HepG2 (cell line): ENCODE results near the gene MAFB. TPM values are rescaled to one million over a fixed set of nuclear protein-coding genes. Genes with fewer than 3 reads are reported as not detected.

ENCODE experiments used
- ATAC-seq: fragments of 200-7000 bp; cut with Tn5 transposase; 3 replicates; pipeline ENCODE4 v1.9.1; 2020; ENCODE audit warnings: mild to moderate bottlenecking, moderate library complexity
- BruUV-seq: library from RNA; stranded (reverse); fragments of 400-500 nt; replicated peaks from 2 replicates; lab custom pipeline; 2021; lab: Mats Ljungman, UMichigan
- CTCF ChIA-PET: fragments of 300-600 bp; formaldehyde crosslinking; extraction: SDS; loops from one replicate; lab custom pipeline; 2021; ENCODE audit warnings: low total read pairs, inconsistent platforms, low intra/inter-chr PET ratio; lab: Yijun Ruan, JAX
- POLR2A ChIA-PET: fragments of 350-600 bp; sonication (Branson Sonifier 250); formaldehyde crosslinking; loops from one replicate; lab custom pipeline; 2020; ENCODE audit warnings: antibody characterized with exemption, inconsistent platforms; lab: Yijun Ruan, JAX
- DNase-seq: peaks from one replicate; pipeline ENCODE4 v3.0.0-alpha.2; 2015; ENCODE audit warnings: low spot score
- FAIRE-seq: peaks from 3 replicates; lab custom pipeline; 2011; peaks lifted over from hg19 to GRCh38; lab: Jason Lieb, UNC
- H2AFZ ChIP-seq: one replicate; pipeline ENCODE4 v1.6.1; 2011; ENCODE audit warnings: low read length, inconsistent platforms
- H3K27ac ChIP-seq: fragments of 300-600 bp; 3 replicates; pipeline ENCODE4 v1.8.0; 2011; ENCODE audit warnings: mixed run types, mild to moderate bottlenecking, mixed read lengths, low read length, inconsistent platforms; ENCODE audit not compliant: insufficient read depth; ENCODE audit errors: extremely low read length
- H3K27me3 ChIP-seq, 2 experiments: fragments of 200-600 bp in 1 of 2; 2 replicates in 1 of 2; 3 replicates in 1 of 2; pipeline versions ENCODE4 v1.6.0 to v1.8.0; 2011; ENCODE audit warnings: low read length in 2 of 2, mild to moderate bottlenecking in 2 of 2, moderate library complexity in 2 of 2, inconsistent platforms in 1 of 2; ENCODE audit not compliant: insufficient read depth in 2 of 2, control insufficient read depth in 1 of 2
- H3K36me3 ChIP-seq, 2 experiments: fragments of 200-600 bp in 1 of 2; replicated peaks in 1 of 2; 2 replicates in 1 of 2; 3 replicates in 1 of 2; pipeline versions ENCODE4 v1.5.1 to v1.8.0; 2011; ENCODE audit warnings: low read length in 2 of 2, inconsistent platforms in 1 of 2; ENCODE audit not compliant: insufficient read depth in 2 of 2, control insufficient read depth in 1 of 2
- H3K4me1 ChIP-seq: 2 replicates; pipeline ENCODE4 v1.5.1; 2012; ENCODE audit warnings: low read length, inconsistent platforms; ENCODE audit not compliant: insufficient read depth
- H3K4me2 ChIP-seq: 2 replicates; pipeline ENCODE4 v1.6.0; 2011; ENCODE audit warnings: low read depth, low read length, inconsistent platforms
- H3K4me3 ChIP-seq, 3 experiments: fragments of 200-600 bp in 1 of 3; sonication (generic), shearing (Covaris generic) in 1 of 3; replicated peaks in 1 of 3; 2 replicates each; pipeline ENCODE4 v1.5.1; 2011 to 2016; ENCODE audit warnings: low read length in 3 of 3, inconsistent platforms in 2 of 3, low read depth in 2 of 3, mild to moderate bottlenecking in 2 of 3, control low read depth in 1 of 3, mixed read lengths in 1 of 3; ENCODE audit not compliant: insufficient read depth in 1 of 3
- H3K79me2 ChIP-seq: one replicate; pipeline ENCODE4 v1.6.1; 2011; ENCODE audit warnings: low read length, inconsistent platforms; ENCODE audit not compliant: insufficient read depth
- H3K9ac ChIP-seq: 2 replicates; pipeline ENCODE4 v1.6.0; 2011; ENCODE audit warnings: mild to moderate bottlenecking, low read depth, low read length, inconsistent platforms; ENCODE audit not compliant: insufficient read depth
- H3K9me3 ChIP-seq: 2 replicates; pipeline ENCODE4 v1.5.1; 2012; ENCODE audit warnings: mild to moderate bottlenecking, low read length
- H4K20me1 ChIP-seq: 2 replicates; pipeline ENCODE4 v1.6.0; 2011; ENCODE audit warnings: inconsistent platforms, mild to moderate bottlenecking, low read length, moderate library complexity; ENCODE audit not compliant: insufficient read depth
- EP300 ChIP-seq, 3 experiments: sonication (generic) in 1 of 3; formaldehyde crosslinking in 1 of 3; IDR thresholded peaks; 2 replicates each; pipeline versions ENCODE4 v1.5.1 to v1.6.1; 2011 to 2020; ENCODE audit warnings: low read depth in 2 of 3, low read length in 2 of 3, borderline replicate concordance in 1 of 3, improper control_type of control experiment in 1 of 3, mild to moderate bottlenecking in 1 of 3, missing genetic modification reagents in 1 of 3, moderate library complexity in 1 of 3
- KDM4B ChIP-seq: sonication (generic); formaldehyde crosslinking; IDR thresholded peaks from 2 replicates; pipeline ENCODE4 v1.4.0; 2020; ENCODE audit warnings: missing genetic modification reagents
- MAFK ChIP-seq, 2 experiments: IDR thresholded peaks in 1 of 2; conservative IDR thresholded peaks in 1 of 2; 2 replicates each; pipeline ENCODE4 v1.6.1; 2011; ENCODE audit warnings: improper control_type of control experiment in 2 of 2, low read length in 2 of 2
- RXRB ChIP-seq: IDR thresholded peaks from 2 replicates; pipeline ENCODE4 v1.6.1; 2016; ENCODE audit warnings: borderline replicate concordance, missing genetic modification reagents, missing compliant biosample characterization
- U2AF1 ChIP-seq: fragments of 200-400 bp; formaldehyde crosslinking; optimal IDR thresholded peaks from 2 replicates; pipeline ENCODE3; 2017; ENCODE audit warnings: mild to moderate bottlenecking, low read depth, low read length
- ZNF350 ChIP-seq: sonication (generic); formaldehyde crosslinking; IDR thresholded peaks from 2 replicates; pipeline ENCODE4 v1.4.0; 2020; ENCODE audit warnings: mild to moderate bottlenecking, low read depth, missing genetic modification reagents, borderline replicate concordance
- ZNF713 ChIP-seq: sonication (generic); formaldehyde crosslinking; IDR thresholded peaks from 2 replicates; pipeline ENCODE4 v1.4.0; 2020; ENCODE audit warnings: mild to moderate bottlenecking, missing genetic modification reagents
- WGBS: methylation state at CpG from one replicate; pipeline ENCODE4 v1.1.6; 2017; ENCODE audit warnings: low lambda C conversion rate; 5-methylcytosine and 5-hydroxymethylcytosine counted together
- in situ Hi-C: cut with HindIII; loops from 2 replicates; pipeline ENCODE4 v1.10.0; 2017; ENCODE audit warnings: low pct_unique_long_range_greater_than_20kb; ENCODE audit not compliant: extremely low pct_ligation_motif_present
- intact Hi-C: fragments of 100-400 bp; cut with micrococcal nuclease; formaldehyde crosslinking; loops from one replicate; pipeline ENCODE4 v1.10.0; 2022; ENCODE audit not compliant: unreplicated experiment
- polyA plus RNA-seq, 8 experiments: library from polyadenylated mRNA; depleted of rRNA in 3 of 8; stranded (reverse) in 7 of 8; unstranded in 1 of 8; fragments of >200 nt; fragmentation: Illumina TruSeq in 4 of 8; extraction: Trizol in 4 of 8; gene quantifications; 2 replicates each; pipeline versions ENCODE4 v1.2.1 to v1.2.3, GENCODE V29; 2011 to 2016; ENCODE audit warnings: low read depth in 4 of 8, missing spikeins in 1 of 8, mixed read lengths in 1 of 8; ENCODE audit not compliant: insufficient read depth in 1 of 8
- total RNA-seq, 5 experiments: library from RNA; depleted of rRNA; stranded (reverse); fragments of >200 nt; fragmentation: Illumina TruSeq; extraction: Trizol; gene quantifications; 2 replicates each; pipeline ENCODE4 v1.2.3, GENCODE V29; 2016; ENCODE audit warnings: low read depth in 1 of 5
- TF ChIP-seq, protein P1 (sequence below): sonication (generic); formaldehyde crosslinking; IDR thresholded peaks from 2 replicates; pipeline ENCODE4 v1.4.0; 2020; ENCODE audit warnings: low read depth, mild to moderate bottlenecking, missing genetic modification reagents

MAFB gene
- total and polyA plus RNA-seq, 2 of the 13 experiments (the other 11 are each of a cell fraction or from before 2014, with no cell fraction given) = 0.08 to 0.11 TPM

DNA sequence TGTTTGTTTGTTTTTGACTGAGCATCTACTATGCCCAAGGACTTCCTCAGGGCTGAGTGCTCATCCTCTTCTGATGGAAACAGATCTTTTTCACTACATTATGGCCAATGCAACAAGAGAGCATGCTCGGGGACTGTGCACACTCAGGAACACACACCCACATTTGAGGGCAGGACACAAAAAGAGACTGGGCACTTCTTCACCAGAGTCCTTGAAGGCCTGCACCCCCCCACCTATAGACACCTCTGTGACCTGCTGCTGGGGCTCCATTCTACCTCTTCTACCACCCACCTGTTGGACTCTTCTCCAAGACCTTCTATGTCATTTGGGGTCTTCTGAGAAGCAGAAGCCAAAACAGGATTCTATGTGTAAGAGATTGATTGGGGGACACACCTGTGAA lies 9.2 kb upstream of the MAFB start (continued):
- TF ChIP-seq ZNF713 (CRISPR knock-in tag) (no peak), U2AF1 (no peak), EP300 (IDR thresholded peaks at IDR 0.05; ENCODE audit: low read depth in 2 of 2, low read length in 2 of 2) (no peak), EP300 (CRISPR knock-in tag; IDR thresholded peaks at IDR 0.05; ENCODE audit: borderline replicate concordance) (no peak)
- TF ChIP-seq, protein P1, sequence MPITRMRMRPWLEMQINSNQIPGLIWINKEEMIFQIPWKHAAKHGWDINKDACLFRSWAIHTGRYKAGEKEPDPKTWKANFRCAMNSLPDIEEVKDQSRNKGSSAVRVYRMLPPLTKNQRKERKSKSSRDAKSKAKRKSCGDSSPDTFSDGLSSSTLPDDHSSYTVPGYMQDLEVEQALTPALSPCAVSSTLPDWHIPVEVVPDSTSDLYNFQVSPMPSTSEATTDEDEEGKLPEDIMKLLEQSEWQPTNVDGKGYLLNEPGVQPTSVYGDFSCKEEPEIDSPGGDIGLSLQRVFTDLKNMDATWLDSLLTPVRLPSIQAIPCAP = no peak

DNA sequence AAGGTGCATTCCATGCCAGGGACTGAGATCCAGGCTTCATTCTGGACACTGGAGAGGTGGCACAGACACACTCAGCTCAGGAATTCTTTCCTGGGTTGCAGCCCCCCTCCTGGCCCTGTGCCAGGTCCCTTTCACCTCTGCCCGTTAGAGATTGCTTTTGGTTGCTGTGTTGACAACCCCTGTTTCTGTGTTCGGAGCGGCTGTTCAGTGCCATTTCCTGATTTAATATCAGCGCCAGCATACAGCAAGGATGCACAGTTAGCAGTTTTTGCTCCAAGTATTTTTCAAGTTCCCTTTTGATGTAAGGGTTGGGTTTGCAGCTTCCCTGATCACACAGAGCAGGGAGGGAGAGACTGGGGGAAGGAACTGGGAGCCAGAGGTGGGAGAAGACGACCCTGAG lies 8.5 kb upstream of the MAFB start:
- in situ Hi-C loops = loop anchor here (10.0 kb wide), 1 partner anchor 1423 kb away; no protein-coding TSS in a partner anchor
- no peaks in the 10 kb centered on the region for H4K20me1 ChIP-seq
- POLR2A ChIA-PET = no interaction called here
- no peak overlapping the region for H2AFZ ChIP-seq
- H3K9me3 ChIP-seq = no peaks in the 10 kb centered on the region
- no peaks in the 10 kb centered on the region for H3K36me3 ChIP-seq
- WGBS = 42% methylated on average over 5 of the region's 5 CpGs
- no peak overlapping the region for H3K4me3 ChIP-seq
- no peak overlapping the region for H3K27ac ChIP-seq
- intact Hi-C loops = loop anchor here (10.0 kb wide), 2 partner anchors 1433 to 1583 kb away; no protein-coding TSS in a partner anchor
- DNase-seq (no peak), FAIRE-seq (no peak)
- no peak overlapping the region for H3K4me2 ChIP-seq
- H3K9ac ChIP-seq = no peak overlapping the region
- BruUV-seq = no TSS peak
- no peaks in the 10 kb centered on the region for H3K4me1 ChIP-seq
- CTCF ChIA-PET = no interaction called here
- TF ChIP-seq KDM4B (CRISPR knock-in tag) = no peak
- no peak for TF ChIP-seq RXRB (CRISPR knock-in tag)
- no peak for TF ChIP-seq ZNF350 (CRISPR knock-in tag)
- TF ChIP-seq MAFK (conservative IDR thresholded peaks at IDR 0.05 in 1 of 2, IDR thresholded peaks at IDR 0.05 in 1 of 2; ENCODE audit: low read length in 2 of 2) = peak; percentile 41 to 42; a peak in 2 of 4 replicates
- TF ChIP-seq, all 625 proteins: peak for 1
- H3K27me3 ChIP-seq = 0 out of 5 replicates have a peak, but pooled peaks cover 0 to 6% of the 10 kb centered on the region in 2 experiments
- H3K79me2 ChIP-seq = no peaks in the 10 kb centered on the region
- ATAC-seq = no peak
